GM19395 (cell line): ENCODE data around the gene EDEM3.

ENCODE experiments used
- ATAC-seq: cut with Tn5 transposase; IDR thresholded peaks from one replicate; pipeline ENCODE4 v1.9.1; 2021; ENCODE audit warnings: mild to moderate bottlenecking, moderate library complexity; ENCODE audit not compliant: unreplicated experiment

The EDEM3 gene

DNA sequence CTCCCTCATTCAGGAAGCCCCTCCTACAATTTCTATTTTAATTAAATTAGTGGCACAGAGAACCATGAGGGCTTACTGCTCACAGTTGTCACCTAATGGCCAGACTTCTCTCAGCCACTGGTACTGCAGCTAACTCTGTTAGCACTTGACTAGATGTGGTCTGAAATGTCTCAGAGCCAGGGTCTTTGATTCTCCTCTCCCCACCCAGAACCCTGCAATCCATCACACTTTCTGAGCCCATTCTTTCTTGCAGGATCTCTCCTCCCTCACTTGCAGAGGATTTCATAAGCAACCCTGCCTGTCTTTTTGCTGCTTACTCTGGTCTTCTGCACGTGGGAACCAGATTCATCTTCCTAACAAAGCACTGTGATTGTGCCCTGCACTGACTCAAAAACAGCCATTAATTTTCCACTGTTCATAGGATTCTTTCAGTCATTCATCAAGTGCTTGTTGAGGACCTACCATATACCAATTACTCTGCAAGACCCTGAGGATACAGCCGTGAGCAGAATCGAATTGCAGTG, 108.4 kb downstream of the EDEM3 start:
- ATAC-seq, result no peak

DNA sequence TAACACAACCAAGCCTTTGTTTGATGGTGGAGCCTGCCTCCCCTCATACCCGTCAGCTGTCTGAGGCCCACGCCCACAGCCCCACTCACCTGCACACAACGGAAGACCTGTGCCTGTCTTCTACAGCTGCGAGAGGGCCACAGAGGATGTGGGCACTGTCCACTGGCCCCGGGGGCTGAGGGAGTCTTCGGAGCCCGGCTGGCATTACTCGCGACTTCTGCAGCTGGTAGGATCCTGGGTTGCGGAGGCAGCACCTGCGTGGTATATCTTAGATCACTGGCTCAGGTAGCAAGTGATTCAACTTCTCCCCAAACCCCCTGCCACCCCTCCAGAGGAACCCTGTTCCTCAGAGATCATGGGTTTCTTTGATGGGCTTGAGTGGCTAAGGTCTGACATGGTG, 109.9 kb downstream of the EDEM3 start:
- no peak for ATAC-seq

DNA sequence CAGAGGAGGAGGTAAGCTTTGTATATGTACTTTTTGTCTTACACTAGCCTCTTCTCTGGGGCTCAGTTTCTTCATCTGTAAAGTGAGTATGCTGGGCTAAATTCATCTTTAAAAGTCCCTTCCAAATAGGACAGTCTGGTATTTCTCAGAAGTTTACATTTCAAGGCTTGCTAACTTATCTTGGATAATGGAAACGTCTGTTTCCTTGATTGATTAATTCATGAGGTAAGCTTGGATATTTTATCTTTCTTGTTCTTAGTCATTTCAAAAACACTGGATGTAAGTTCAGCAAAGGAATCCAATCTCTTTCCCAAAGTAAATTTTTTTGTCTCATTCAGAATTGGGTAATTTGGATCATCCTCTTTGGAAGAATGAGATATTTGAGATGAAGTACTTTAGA, 111.0 kb downstream of the EDEM3 start:
- no peak for ATAC-seq

DNA sequence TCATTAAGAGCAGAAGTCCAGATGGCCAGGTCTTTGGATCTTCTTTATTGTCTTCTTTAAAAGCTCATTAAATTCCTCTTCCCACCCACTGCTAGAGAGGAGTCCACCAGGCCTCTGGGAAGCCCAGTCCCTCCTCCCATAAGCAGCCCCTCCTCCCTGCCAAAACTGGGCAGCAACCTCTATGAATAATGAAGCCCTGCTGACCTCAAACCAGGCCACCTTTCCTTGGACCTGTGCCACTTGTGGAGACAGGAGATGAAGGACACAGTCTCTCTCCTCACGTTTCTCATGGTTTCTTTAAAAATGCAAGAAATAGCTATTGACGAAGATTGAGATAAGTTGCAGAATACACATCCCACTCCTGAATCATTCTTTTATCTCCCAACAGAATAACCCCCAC, 112.8 kb downstream of the EDEM3 start:
- ATAC-seq, result no peak

DNA sequence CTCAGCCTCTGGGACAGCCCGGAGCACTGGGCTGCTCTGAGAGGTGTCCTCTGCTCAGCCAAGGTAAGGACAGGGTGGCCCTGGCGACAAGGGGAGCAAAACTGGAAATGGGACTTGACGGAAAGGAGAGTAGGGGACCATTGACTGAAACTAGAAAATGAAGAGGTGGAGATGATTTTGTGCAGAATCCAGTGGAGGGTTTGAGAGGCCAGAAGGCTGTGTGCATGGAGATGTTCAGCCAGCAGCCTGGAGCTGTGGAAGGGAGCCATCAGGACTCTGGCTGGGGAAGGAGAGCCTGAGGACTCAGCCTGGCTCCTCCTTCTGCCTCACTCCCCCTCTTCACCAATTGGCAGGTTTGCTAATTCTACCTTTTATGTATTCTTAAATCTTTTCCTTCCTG, 114.2 kb downstream of the EDEM3 start:
- no peak for ATAC-seq
